OCI-LY3 (cell line): ENCODE data around the gene RNFT1.
"Not testable (repeated sequence)": the region's sequence is repeated elsewhere in the genome, so short reads cannot be mapped to it uniquely, and the experiment has no call there.

Source experiments
- H2AFZ ChIP-seq: fragments of 200-600, 300-600 bp; shearing (Covaris generic); 2 replicates; pipeline ENCODE4 v1.6.0; 2014; ENCODE audit warnings: antibody characterized with exemption, low read depth, low read length
- H3K27ac ChIP-seq: fragments of 200-600, 300-600 bp; sonication (generic); 2 replicates; pipeline ENCODE4 v1.5.1; 2014; ENCODE audit warnings: mild to moderate bottlenecking, low read length, moderate library complexity, mixed read lengths
- H3K27me3 ChIP-seq: fragments of 200-600, 300-600 bp; sonication (generic); 2 replicates; pipeline ENCODE4 v1.6.1; 2014; ENCODE audit warnings: low read depth, low read length, mixed read lengths
- H3K36me3 ChIP-seq: fragments of 200-600, 300-600 bp; sonication (generic); replicated peaks from 2 replicates; pipeline ENCODE3; 2014; ENCODE audit warnings: low read depth, low read length, mixed read lengths
- H3K4me1 ChIP-seq: fragments of 300-600, 200-600 bp; sonication (generic); 2 replicates; pipeline ENCODE4 v1.6.1; 2014; ENCODE audit warnings: low read length, mixed read lengths
- H3K4me2 ChIP-seq: fragments of 200-600, 300-600 bp; sonication (generic); 2 replicates; pipeline ENCODE4 v1.6.1; 2014; ENCODE audit warnings: low read length, mixed read lengths
- H3K4me3 ChIP-seq: fragments of 300-600, 200-600 bp; sonication (generic); 2 replicates; pipeline ENCODE4 v1.5.1; 2014; ENCODE audit warnings: antibody characterized with exemption, mild to moderate bottlenecking, low read length, moderate library complexity
- H3K79me2 ChIP-seq: fragments of 300-600, 200-600 bp; shearing (Covaris generic); 2 replicates; pipeline ENCODE4 v1.6.1; 2014; ENCODE audit warnings: mild to moderate bottlenecking, low read length, mixed read lengths
- H3K9ac ChIP-seq: fragments of 300-600, 200-600 bp; shearing (Covaris generic); 2 replicates; pipeline ENCODE4 v1.6.0; 2014; ENCODE audit warnings: mild to moderate bottlenecking, low read length, moderate library complexity
- H3K9me3 ChIP-seq: fragments of 200-600, 300-600 bp; shearing (Covaris generic); 2 replicates; pipeline ENCODE4 v1.6.1; 2014; ENCODE audit warnings: low read length, mixed read lengths; ENCODE audit not compliant: insufficient read depth
- H4K20me1 ChIP-seq: fragments of 200-600, 300-600 bp; sonication (generic); 2 replicates; pipeline ENCODE4 v1.6.1; 2016; ENCODE audit warnings: low read length, mixed read lengths; ENCODE audit not compliant: insufficient read depth
- EZH2phosphoT487 ChIP-seq: fragments of 200-600 bp; shearing (Covaris generic); IDR thresholded peaks from 2 replicates; pipeline ENCODE4 v1.6.1; 2018; ENCODE audit warnings: antibody characterized with exemption, mixed run types, low read depth
- TF ChIP-seq, protein P1 (sequence below): fragments of 200-600, 300-600 bp; sonication (generic); IDR thresholded peaks from 2 replicates; pipeline ENCODE4 v1.5.1; 2014; ENCODE audit warnings: antibody characterized with exemption, low read length, low read depth

RNFT1 gene

DNA sequence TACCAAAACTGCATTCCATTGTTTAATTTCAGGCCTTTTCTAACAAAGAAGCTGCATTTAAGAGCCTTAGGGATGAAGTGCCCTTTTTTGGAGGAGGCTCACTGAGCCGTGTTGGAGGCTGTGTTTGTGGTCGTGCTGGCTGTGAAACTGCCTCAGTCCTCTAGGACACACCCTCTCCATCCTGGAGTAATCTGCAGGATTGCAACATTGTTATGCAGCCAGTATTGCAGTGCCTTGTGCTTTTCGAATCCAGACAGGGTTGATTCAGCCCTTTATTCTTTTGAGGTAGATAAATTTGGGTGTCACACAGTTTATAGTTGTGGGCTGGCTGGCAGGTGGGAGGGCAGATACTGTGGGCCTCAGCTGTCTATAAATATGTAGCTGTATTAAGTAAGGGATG lies 33.8 kb downstream of the RNFT1 start:
- not testable (repeated sequence) for H3K27ac ChIP-seq, H3K9ac ChIP-seq, H3K36me3 ChIP-seq, H2AFZ ChIP-seq, H3K4me2 ChIP-seq, H3K9me3 ChIP-seq, H3K27me3 ChIP-seq, H3K4me1 ChIP-seq, H3K4me3 ChIP-seq, H3K79me2 ChIP-seq, H4K20me1 ChIP-seq

DNA sequence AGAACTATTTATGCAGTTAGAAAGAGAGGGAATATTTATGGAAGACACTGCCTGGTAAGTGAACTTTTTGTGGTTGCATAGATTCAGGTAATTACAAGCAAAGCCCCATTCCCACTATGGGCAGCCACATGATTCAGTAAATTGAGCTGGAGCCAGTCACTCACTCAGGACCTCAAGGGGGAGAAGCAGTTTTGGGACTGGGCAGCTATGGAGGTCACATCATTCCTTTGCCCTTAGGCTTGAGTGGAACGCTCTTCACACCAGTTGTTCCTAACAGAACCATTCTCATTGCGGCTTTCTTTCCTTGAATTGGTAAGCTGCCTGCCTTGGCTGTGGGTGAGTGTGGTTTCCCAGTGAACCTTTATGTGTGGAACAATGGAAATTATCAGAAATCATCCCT lies 34.4 kb downstream of the RNFT1 start:
- H3K9me3 ChIP-seq, H2AFZ ChIP-seq, H3K79me2 ChIP-seq, H3K4me2 ChIP-seq, H3K9ac ChIP-seq, H4K20me1 ChIP-seq, H3K4me1 ChIP-seq, H3K27ac ChIP-seq, H3K36me3 ChIP-seq, H3K4me3 ChIP-seq, H3K27me3 ChIP-seq: not testable (repeated sequence)

GRCh38 chr17:59920637-59921036 lies 43.9 kb downstream of the RNFT1 start:
- peaks cover 19% of the 10 kb centered on the region for H3K36me3 ChIP-seq
- H3K27ac ChIP-seq, H3K9ac ChIP-seq, H4K20me1 ChIP-seq, H3K4me2 ChIP-seq, H3K9me3 ChIP-seq, H2AFZ ChIP-seq, H3K79me2 ChIP-seq, H3K27me3 ChIP-seq, H3K4me3 ChIP-seq, H3K4me1 ChIP-seq: not testable (repeated sequence)

DNA sequence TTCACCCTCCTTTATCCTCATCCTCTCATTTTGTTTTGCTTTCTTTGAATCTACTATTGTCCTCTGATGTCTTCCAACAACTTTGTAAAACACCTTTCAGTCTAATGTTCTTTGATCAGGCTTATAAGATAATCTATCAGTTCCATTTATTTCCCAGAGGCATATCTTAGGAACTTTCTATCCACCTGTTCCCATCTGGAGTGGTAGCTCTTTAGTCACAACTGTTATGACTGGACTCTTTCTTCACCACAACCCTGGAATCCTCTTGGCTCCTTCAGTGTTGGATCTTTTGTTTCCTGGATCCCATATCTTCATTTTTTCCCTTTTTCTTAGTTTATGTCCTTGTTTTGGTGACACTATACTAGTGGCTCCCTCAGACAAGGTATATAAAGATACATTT lies 48.1 kb downstream of the RNFT1 start:
- Histone ChIP-seq H3K27ac (no peak overlapping the region), H3K27me3 (no peaks in the 10 kb centered on the region), H3K4me3 (no peak overlapping the region), H3K9ac (no peak overlapping the region), H3K36me3 (peaks cover 29% of the 10 kb centered on the region), H2AFZ (no peak overlapping the region), H3K4me2 (no peak overlapping the region), H4K20me1 (no peaks in the 10 kb centered on the region), H3K9me3 (no peaks in the 10 kb centered on the region), H3K4me1 (no peaks in the 10 kb centered on the region), H3K79me2 (no peaks in the 10 kb centered on the region)
- TF ChIP-seq, protein P1, sequence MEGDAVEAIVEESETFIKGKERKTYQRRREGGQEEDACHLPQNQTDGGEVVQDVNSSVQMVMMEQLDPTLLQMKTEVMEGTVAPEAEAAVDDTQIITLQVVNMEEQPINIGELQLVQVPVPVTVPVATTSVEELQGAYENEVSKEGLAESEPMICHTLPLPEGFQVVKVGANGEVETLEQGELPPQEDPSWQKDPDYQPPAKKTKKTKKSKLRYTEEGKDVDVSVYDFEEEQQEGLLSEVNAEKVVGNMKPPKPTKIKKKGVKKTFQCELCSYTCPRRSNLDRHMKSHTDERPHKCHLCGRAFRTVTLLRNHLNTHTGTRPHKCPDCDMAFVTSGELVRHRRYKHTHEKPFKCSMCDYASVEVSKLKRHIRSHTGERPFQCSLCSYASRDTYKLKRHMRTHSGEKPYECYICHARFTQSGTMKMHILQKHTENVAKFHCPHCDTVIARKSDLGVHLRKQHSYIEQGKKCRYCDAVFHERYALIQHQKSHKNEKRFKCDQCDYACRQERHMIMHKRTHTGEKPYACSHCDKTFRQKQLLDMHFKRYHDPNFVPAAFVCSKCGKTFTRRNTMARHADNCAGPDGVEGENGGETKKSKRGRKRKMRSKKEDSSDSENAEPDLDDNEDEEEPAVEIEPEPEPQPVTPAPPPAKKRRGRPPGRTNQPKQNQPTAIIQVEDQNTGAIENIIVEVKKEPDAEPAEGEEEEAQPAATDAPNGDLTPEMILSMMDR = no peak
- no peak for TF ChIP-seq EZH2phosphoT487

DNA sequence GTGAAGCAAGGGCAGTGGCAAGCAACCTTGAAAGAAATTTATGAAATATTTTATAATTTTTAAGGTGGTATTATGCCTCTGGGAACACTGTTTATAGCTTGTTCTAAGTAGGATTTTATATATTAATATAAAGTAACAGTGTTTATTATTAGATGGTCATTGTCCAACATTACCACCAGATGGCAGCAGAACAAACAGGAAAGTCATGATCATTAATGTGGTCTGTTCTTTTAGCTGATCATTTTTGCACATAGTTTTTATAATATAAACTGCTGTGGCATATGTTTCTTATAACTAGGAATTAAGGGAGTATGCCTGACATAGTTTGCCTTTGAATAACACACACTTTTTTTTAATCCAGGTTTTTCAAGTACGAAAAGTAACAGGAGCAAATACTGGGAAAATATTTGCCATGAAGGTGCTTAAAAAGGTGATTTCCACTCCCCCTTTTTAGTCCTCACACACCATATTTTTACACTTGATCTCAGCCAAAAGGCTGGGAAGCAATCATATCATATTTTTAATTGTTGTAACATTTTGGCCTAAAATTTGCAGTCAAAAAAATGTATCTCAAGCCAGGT lies 50.2 kb downstream of the RNFT1 start:
- no peaks in the 10 kb centered on the region for H4K20me1 ChIP-seq
- H3K79me2 ChIP-seq = peaks cover 9% of the 10 kb centered on the region; the same call in 1 of the 2 replicates
- no peaks in the 10 kb centered on the region for H3K9me3 ChIP-seq
- no peak overlapping the region for H3K9ac ChIP-seq
- no peak overlapping the region for H2AFZ ChIP-seq
- no peaks in the 10 kb centered on the region for H3K4me1 ChIP-seq
- H3K27me3 ChIP-seq = no peaks in the 10 kb centered on the region
- no peak for TF ChIP-seq EZH2phosphoT487
- TF ChIP-seq, protein P1 = peak; percentile 59
- peaks cover 21% of the 10 kb centered on the region for H3K36me3 ChIP-seq
- no peak overlapping the region for H3K4me2 ChIP-seq
- H3K27ac ChIP-seq = no peak overlapping the region
- H3K4me3 ChIP-seq = no peak overlapping the region
